MM.1S (cell line): ENCODE data around the gene GPHN.

ENCODE experiments used
- DNase-seq: peaks from one replicate; pipeline ENCODE4 v3.0.0-alpha.2; 2015
- H2AFZ ChIP-seq: fragments of 300-600 bp; sonication (generic); 2 replicates; pipeline ENCODE4 v1.6.0; 2016; ENCODE audit warnings: antibody characterized with exemption, low read length
- H3F3A ChIP-seq: fragments of 300-600 bp; sonication (generic); 2 replicates; pipeline ENCODE4 v1.6.1; 2016; ENCODE audit warnings: mild to moderate bottlenecking, antibody characterized with exemption, low read length, moderate library complexity, mixed read lengths; ENCODE audit not compliant: insufficient read depth
- H3K27ac ChIP-seq: fragments of 300-600 bp; sonication (generic); 2 replicates; pipeline ENCODE4 v1.5.1; 2016; ENCODE audit warnings: mild to moderate bottlenecking, low read length
- H3K27me3 ChIP-seq: fragments of 300-600 bp; sonication (generic); replicated peaks from 2 replicates; pipeline ENCODE4 v1.6.0; 2016; ENCODE audit warnings: low read length; ENCODE audit not compliant: insufficient read depth
- H3K36me3 ChIP-seq: fragments of 300-600 bp; sonication (generic); replicated peaks from 2 replicates; pipeline ENCODE4 v1.6.1; 2016; ENCODE audit warnings: mild to moderate bottlenecking, low read length, mixed read lengths; ENCODE audit not compliant: insufficient read depth
- H3K4me1 ChIP-seq: fragments of 300-600 bp; sonication (generic); 2 replicates; pipeline ENCODE4 v1.6.1; 2016; ENCODE audit warnings: low read length, mixed read lengths
- H3K4me2 ChIP-seq: fragments of 300-600 bp; sonication (generic); 2 replicates; pipeline ENCODE4 v1.6.0; 2016; ENCODE audit warnings: low read depth, low read length
- H3K4me3 ChIP-seq: fragments of 300-600 bp; sonication (generic); 2 replicates; pipeline ENCODE4 v1.5.1; 2016; ENCODE audit warnings: low read length, mixed read lengths
- H3K79me2 ChIP-seq: fragments of 300-600 bp; sonication (generic); 2 replicates; pipeline ENCODE4 v1.6.1; 2016; ENCODE audit warnings: mixed run types, low read length, mixed read lengths
- H3K9ac ChIP-seq: fragments of 300-600 bp; sonication (generic); 2 replicates; pipeline ENCODE4 v1.6.1; 2016; ENCODE audit warnings: low read length, mixed read lengths
- H3K9me2 ChIP-seq: fragments of 300-600 bp; sonication (generic); replicated peaks from 2 replicates; pipeline ENCODE4 v1.6.1; 2016; ENCODE audit warnings: mild to moderate bottlenecking, low read length, mixed read lengths; ENCODE audit not compliant: insufficient read depth
- H3K9me3 ChIP-seq: fragments of 300-600 bp; sonication (generic); replicated peaks from 2 replicates; pipeline ENCODE4 v1.6.1; 2016; ENCODE audit warnings: mild to moderate bottlenecking, low read length, mixed read lengths; ENCODE audit not compliant: insufficient read depth
- H4K20me1 ChIP-seq: fragments of 300-600 bp; sonication (generic); 2 replicates; pipeline ENCODE4 v1.6.1; 2016; ENCODE audit warnings: mild to moderate bottlenecking, low read length, moderate library complexity, mixed read lengths; ENCODE audit not compliant: insufficient read depth
- EZH2 ChIP-seq: fragments of 300-600 bp; sonication (generic); optimal IDR thresholded peaks from 2 replicates; pipeline ENCODE3; 2017; ENCODE audit warnings: low read depth, mild to moderate bottlenecking, antibody characterized with exemption, low read length, mixed read lengths
- EZH2phosphoT487 ChIP-seq: fragments of 300-600 bp; sonication (generic); IDR thresholded peaks from 2 replicates; pipeline ENCODE4 v1.6.1; 2018; ENCODE audit warnings: antibody characterized with exemption, low read length
- TF ChIP-seq, protein P1 (sequence below): fragments of 300-600 bp; sonication (generic); IDR thresholded peaks from 2 replicates; pipeline ENCODE4 v1.5.1; 2016; ENCODE audit warnings: antibody characterized with exemption, low read length, mixed read lengths

GPHN gene

DNA sequence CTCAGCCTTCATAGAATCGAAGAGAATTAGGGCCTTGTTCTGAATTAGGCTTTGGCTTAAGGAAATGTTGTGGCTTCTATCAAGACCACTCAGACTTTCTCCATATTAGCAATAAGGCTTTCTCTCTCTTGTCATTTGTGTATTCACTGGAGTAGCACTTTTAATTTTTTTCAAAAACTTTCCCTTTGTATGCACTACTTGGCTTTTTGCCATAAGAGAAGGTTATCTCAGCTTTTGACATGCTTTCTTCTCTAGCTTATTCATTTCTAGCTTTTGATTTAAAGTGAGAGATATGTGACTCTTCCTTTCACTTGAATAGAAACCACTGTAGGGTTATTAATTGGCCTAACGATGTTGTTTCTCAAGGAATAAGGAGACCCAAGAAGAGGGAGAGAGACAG lies 244.2 kb downstream of the GPHN start:
- no peaks in the 10 kb centered on the region for H3K4me1 ChIP-seq
- no peaks in the 10 kb centered on the region for H3F3A ChIP-seq
- H3K27me3 ChIP-seq: no peaks in the 10 kb centered on the region
- no peak overlapping the region for H3K4me3 ChIP-seq
- no peak overlapping the region for H2AFZ ChIP-seq
- no peak overlapping the region for H3K27ac ChIP-seq
- H3K4me2 ChIP-seq: no peak overlapping the region
- H3K9me3 ChIP-seq: no peaks in the 10 kb centered on the region
- no peaks in the 10 kb centered on the region for H3K79me2 ChIP-seq
- H3K36me3 ChIP-seq: no peaks in the 10 kb centered on the region
- no peak for DNase-seq
- H3K9me2 ChIP-seq: no peaks in the 10 kb centered on the region
- no peaks in the 10 kb centered on the region for H4K20me1 ChIP-seq
- H3K9ac ChIP-seq: no peak overlapping the region
- TF ChIP-seq EZH2phosphoT487: no peak
- TF ChIP-seq EZH2: no peak
- TF ChIP-seq, protein P1, sequence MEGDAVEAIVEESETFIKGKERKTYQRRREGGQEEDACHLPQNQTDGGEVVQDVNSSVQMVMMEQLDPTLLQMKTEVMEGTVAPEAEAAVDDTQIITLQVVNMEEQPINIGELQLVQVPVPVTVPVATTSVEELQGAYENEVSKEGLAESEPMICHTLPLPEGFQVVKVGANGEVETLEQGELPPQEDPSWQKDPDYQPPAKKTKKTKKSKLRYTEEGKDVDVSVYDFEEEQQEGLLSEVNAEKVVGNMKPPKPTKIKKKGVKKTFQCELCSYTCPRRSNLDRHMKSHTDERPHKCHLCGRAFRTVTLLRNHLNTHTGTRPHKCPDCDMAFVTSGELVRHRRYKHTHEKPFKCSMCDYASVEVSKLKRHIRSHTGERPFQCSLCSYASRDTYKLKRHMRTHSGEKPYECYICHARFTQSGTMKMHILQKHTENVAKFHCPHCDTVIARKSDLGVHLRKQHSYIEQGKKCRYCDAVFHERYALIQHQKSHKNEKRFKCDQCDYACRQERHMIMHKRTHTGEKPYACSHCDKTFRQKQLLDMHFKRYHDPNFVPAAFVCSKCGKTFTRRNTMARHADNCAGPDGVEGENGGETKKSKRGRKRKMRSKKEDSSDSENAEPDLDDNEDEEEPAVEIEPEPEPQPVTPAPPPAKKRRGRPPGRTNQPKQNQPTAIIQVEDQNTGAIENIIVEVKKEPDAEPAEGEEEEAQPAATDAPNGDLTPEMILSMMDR: no peak

DNA sequence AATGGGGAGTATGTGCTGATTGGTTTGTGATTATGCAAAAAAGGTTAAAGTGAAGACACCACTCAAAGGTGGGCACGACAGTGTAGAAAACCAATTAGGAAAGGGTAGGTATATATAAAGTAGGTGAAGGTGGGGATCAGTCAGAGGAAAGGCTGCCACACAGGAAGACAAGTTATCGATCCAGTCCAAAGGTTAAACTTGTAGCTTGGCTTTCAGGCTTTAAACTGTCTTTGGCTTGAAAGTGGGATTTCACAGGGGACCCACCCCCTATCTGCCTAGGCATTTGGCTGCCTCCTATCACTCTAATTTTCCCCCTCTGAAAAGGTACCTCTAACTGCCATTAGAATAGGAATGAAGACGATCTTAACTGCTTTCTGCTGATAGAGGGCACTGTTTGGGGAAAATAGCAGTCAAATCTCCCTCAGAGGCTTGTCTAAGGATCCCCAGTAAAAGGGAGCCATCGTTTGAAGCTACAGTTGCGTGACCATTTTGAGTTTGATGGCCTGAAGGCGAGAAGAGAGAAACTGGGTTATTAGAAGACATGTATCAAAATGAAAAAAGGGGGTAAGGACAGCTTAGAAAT lies 250.2 kb downstream of the GPHN start:
- Histone ChIP-seq H3K4me3 (no peak overlapping the region), H3K4me2 (no peak overlapping the region), H3K9me2 (no peaks in the 10 kb centered on the region), H3K27me3 (no peaks in the 10 kb centered on the region), H3K79me2 (no peaks in the 10 kb centered on the region), H4K20me1 (no peaks in the 10 kb centered on the region), H2AFZ (no peak overlapping the region), H3K9me3 (no peaks in the 10 kb centered on the region), H3K9ac (no peak overlapping the region), H3K36me3 (no peaks in the 10 kb centered on the region), H3F3A (no peaks in the 10 kb centered on the region), H3K27ac (no peak overlapping the region), H3K4me1 (no peaks in the 10 kb centered on the region)
- TF ChIP-seq EZH2 (no peak), EZH2phosphoT487 (no peak)
- TF ChIP-seq, protein P1: no peak
- DNase-seq: no peak

DNA sequence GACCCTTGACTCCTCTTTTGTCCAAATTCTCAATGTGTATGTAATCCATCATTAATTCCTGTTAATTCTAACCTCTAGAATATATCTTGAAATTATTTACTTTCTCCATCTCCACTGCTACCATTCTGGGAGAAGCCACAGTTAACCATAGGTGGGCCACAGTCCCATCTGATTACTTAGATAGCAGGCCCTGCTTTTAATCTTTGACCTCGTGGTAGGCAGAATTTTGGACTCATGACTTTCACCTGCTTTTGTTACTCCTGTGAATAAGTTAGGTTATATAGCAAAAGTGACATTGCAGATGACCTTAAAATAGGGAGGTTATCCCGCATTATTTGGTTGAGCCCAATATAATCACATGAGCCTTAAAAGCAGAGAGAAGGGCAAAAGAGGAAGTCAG lies 264.2 kb downstream of the GPHN start:
- H3K9me3 ChIP-seq: no peaks in the 10 kb centered on the region
- no peak overlapping the region for H2AFZ ChIP-seq
- no peak overlapping the region for H3K4me2 ChIP-seq
- H3K27ac ChIP-seq: no peak overlapping the region
- H3K36me3 ChIP-seq: no peaks in the 10 kb centered on the region
- no peak overlapping the region for H3K4me3 ChIP-seq
- H3K9ac ChIP-seq: no peak overlapping the region
- no peak for DNase-seq
- no peaks in the 10 kb centered on the region for H3F3A ChIP-seq
- TF ChIP-seq, protein P1: no peak
- TF ChIP-seq EZH2 (no peak), EZH2phosphoT487 (no peak)
- H3K4me1 ChIP-seq: no peaks in the 10 kb centered on the region
- H3K79me2 ChIP-seq: no peaks in the 10 kb centered on the region
- H4K20me1 ChIP-seq: no peaks in the 10 kb centered on the region
- no peaks in the 10 kb centered on the region for H3K9me2 ChIP-seq
- H3K27me3 ChIP-seq: no peaks in the 10 kb centered on the region
